GM21526 (cell line): ENCODE data around the gene RAE1.

Experiments
- ATAC-seq: cut with Tn5 transposase; IDR thresholded peaks from one replicate; pipeline ENCODE4 v1.9.1; 2021; ENCODE audit warnings: moderate library complexity; ENCODE audit not compliant: unreplicated experiment, low FRiP score

Gene RAE1

GRCh38 chr20:57398231-57398821 is 47.3 kb downstream of the RAE1 start:
- ATAC-seq: peak; percentile 46

GRCh38 chr20:57398901-57399535 is 48.0 kb downstream of the RAE1 start:
- no peak for ATAC-seq

GRCh38 chr20:57399587-57400155 is 48.6 kb downstream of the RAE1 start:
- no peak for ATAC-seq

- ATAC-seq: no peak
Measured at GRCh38 chr20:57400231-57400701, 49.2 kb downstream of the RAE1 start.

- ATAC-seq: no peak
Measured at GRCh38 chr20:57400821-57401564, 49.9 kb downstream of the RAE1 start.

GRCh38 chr20:57401565-57401918 is 50.5 kb downstream of the RAE1 start:
- ATAC-seq: no peak

GRCh38 chr20:57402206-57403125 is 51.4 kb downstream of the RAE1 start:
- no peak for ATAC-seq

GRCh38 chr20:57403216-57403615 is 52.2 kb downstream of the RAE1 start:
- ATAC-seq: no peak

GRCh38 chr20:57404006-57404405 is 53.0 kb downstream of the RAE1 start:
- ATAC-seq: no peak

- ATAC-seq: no peak
Measured at GRCh38 chr20:57404419-57405072, 53.5 kb downstream of the RAE1 start.

- no peak for ATAC-seq
Measured at GRCh38 chr20:57405236-57406016, 54.4 kb downstream of the RAE1 start.

GRCh38 chr20:57407541-57407956 is 56.5 kb downstream of the RAE1 start:
- no peak for ATAC-seq

GRCh38 chr20:57408131-57408530 is 57.1 kb downstream of the RAE1 start:
- no peak for ATAC-seq

- ATAC-seq: no peak
Measured at GRCh38 chr20:57408536-57409233, 57.6 kb downstream of the RAE1 start.

- no peak for ATAC-seq
Measured at GRCh38 chr20:57409316-57409671, 58.2 kb downstream of the RAE1 start.

GRCh38 chr20:57409672-57410397 is 58.8 kb downstream of the RAE1 start:
- no peak for ATAC-seq

GRCh38 chr20:57410398-57410920 is 59.4 kb downstream of the RAE1 start:
- no peak for ATAC-seq

GRCh38 chr20:57410924-57411323 is 59.9 kb downstream of the RAE1 start:
- no peak for ATAC-seq
